NCI-H2029 treated with DMSO at 0.1 percent for 48 hours (cell line): ENCODE results near the gene CRY1.
A peak's percentile ranks its signal among the peaks of the same experiment; 100 is the strongest.
"Not testable (repeated sequence)": the region's sequence is repeated elsewhere in the genome, so short reads cannot be mapped to it uniquely, and the experiment has no call there.

Experiments
- DNase-seq: peaks from one replicate; lab custom pipeline; 2025; lab: John Stamatoyannopoulos, UW

The CRY1 gene

DNA sequence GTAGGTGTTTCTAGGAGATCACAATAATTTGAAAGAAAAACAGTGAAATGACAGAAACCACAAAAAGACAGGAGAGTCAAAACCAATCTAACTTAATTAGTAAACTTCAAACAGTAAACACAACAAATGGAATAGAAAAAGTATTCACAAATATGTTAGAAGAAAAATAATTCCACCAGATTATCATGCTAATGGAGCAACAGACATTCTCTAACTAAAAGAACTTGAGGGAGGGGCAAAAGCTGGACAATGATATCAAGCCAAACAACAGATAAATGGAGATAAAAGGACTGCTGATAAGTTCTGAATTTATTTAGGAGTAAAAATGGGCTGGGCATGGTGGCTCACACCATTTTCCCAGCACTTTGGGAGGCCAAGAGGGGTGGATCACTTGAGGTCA lies 28.7 kb downstream of the CRY1 start:
- DNase-seq: no peak

DNA sequence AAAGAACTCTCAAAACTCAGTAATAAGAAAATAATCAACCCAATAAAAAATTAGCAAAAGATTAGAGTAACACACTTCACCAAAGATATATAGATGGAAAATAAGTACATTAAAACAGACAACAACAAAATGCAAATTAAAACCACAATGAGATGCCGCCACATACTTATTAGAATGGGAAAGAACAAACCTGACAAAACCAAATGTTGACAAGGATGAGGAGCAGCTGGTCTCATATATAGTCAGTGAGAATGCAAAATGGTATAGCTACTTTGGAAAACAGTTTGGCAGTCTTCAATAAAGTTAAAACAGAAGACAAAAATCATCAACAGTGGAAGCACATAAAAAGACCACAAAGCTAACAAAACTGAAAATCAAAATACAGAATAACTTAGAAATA lies 29.1 kb downstream of the CRY1 start:
- no peak for DNase-seq

DNA sequence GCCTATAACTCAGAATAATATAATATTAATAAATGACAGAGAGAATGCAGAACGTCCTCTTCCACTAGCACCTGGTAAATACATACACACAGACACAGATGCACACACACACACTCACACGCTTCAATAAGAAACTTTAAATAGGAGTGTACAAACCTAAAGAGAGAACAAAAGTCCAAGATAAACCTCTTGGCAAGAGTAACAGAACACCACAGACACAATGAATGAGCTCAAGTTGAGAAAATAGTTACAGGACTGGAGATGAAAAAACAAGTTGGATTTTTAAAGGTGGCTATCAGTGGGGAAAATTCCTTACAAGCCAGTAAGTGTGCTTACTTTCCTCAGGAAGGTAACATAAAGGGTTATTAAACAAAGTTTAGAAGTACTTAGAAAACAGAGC lies 35.2 kb downstream of the CRY1 start:
- no peak for DNase-seq

DNA sequence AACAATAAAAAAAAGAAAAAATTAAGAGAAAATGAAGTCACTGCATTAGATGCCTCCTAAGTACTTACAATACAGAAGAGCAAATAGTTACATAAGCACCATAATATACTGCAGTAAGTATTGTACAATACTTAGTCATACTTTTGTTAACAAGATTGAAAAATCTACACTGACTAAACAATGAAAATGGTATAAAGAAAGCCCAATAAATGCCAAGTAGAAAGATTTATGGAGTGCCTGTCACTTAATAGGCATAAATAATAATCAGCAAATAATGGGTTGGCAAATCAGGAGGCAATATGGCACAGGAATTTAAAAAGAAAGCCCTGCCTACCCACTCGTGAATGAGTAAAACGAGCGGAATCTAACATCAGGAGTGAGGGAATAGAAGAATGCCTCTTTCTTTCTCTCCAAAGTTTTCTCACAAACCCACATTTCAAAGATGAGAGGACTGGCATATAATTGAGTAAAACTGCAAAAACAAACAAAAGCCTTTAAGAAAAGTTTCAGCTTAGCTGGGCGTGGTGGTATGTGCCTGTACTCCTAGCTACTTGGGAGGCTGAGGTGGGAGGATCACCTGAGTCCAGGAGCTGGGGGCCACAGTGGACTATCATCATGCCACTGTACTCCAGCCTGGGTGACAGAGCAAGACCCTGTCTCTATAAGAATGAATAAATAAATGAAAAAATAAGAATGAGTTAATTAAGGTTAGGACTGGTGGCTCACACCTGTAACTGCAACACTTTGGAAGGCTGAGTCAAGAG lies 36.1 kb downstream of the CRY1 start:
- DNase-seq: no peak

DNA sequence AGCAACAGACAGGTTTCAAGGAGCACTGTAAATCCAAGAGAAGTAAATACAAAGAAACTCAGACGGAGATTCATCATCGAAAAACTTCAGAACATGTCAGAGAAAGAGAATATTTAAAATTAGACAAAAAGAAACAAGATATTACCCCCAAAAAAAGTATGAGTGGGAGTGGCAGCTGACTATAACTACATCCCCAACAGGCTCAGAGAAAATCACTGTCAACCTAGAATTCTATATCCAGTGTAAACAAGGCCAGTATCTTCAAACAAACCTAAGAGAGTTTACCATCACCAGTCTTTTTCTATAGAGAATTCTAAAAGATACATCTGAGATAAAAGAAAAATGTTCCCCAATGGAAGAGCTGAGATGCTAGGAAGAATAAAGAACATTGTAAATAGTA lies 39.6 kb downstream of the CRY1 start:
- DNase-seq: no peak

DNA sequence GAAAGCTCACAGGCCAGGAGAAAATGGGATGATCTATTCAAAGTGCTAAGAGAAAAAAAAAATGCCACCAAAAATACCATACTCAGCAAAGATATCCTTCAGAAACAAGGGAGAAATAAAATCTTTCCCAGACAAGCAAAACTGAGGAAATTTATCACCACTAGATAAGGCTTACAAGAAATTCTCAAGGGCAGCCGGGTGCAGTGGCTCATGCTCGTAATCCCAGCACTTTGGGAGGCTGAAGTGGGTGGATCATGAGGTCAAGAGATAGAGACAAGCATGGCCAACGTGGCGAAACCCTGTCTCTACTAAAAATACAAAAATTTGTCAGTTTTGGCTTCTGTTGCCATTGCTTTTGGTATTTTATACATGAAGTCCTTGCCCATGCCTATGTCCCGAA lies 48.2 kb downstream of the CRY1 start:
- DNase-seq: no peak

DNA sequence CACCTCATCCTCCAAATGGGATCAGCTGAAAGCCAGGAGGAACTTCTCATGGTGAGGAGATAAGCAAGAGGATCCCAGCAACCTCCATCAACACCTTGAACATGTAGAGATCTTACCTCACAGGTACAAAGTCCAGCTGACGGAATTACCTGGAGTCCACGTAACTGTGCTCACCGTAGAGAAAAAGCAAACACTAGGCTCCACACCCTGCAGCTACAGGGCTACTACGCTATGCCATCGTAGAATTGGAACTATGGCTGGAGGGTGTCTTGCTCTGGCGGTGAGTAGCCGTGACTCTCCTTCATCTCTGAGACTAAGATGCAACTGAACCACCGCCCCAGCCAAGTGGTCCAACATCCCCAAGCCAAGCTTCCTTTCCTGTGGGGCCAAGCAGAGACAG lies 50.5 kb downstream of the CRY1 start:
- no peak for DNase-seq

DNA sequence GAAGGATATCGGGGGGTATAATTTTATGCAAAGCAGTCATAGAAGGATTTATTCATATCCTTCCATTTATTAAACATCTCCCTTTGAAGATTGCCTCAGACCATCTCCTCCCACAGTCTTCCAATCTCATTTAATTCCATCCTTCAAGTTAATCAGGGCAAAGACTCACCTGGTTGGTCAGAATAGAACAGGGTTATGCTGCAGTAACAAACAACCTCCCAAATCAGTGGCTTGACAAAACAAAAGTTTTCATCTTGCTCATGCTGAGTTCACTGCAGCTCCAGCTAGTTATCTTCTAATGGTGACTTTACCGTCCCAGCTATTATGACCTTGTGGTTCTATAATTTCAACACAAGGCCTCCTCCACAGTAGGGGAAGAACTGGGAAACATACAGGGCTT lies 57.6 kb downstream of the CRY1 start:
- DNase-seq: no peak

DNA sequence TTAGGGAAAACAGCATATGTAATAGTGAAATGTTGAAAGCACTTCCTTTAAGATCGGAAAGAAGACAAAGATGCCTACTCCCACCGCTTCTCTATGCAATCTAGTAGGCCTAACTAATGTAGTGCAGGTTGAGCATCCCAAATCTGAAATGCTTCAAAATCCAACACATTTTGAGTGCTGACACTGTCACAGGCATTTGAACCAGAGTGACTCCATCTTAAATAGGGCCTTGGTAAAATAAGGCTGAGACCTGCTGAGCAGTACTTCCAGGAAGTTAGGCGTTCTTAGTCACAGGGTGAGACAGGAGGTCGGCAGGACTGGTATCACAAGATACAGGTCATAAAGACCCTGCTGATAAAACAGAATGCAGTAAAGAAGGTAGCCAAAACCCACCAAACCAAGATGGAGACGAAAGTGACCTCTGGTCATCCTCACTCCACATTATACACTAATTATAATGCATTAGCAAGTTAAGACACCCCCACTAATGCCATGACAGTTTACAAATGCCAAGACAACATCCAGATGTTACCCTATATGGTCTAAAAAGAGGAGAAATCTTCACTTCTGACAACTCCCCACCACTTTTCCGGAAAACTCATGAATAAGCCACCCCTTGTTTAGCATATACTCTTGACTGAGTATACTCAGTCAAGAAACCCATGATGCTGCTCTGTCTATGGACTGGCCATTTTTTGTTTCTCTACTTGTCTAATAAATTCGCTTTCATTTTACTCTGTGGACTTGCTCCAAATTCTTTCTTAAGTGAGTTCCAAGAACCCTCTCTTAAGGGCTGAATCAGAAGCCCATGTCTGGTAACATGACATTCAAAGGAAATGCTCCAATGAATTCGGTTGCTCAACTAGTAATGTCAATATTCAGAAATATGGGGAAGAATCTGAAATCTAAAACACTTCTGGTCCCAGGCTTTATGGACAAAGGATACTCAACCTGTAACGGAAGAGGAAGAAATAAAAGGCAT lies 59.3 kb downstream of the CRY1 start:
- no peak for DNase-seq

DNA sequence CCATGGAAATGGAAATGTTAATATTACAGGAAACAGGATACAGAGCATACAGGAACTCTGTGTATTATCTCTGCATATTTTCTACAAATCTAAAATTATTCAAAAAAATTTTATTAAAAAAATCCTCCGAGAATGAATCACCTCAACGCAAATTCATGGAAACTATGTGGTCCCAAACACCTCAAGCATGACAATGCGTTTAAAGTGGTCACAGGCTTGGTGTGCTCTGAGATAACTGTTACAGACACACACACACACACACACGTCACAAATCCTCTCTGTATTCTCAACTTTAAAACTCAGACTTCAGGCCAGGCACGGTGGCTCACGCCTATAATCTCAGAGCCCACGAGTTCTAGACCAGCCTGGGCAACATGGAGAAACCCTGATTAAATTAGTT lies 61.1 kb downstream of the CRY1 start:
- no peak for DNase-seq

DNA sequence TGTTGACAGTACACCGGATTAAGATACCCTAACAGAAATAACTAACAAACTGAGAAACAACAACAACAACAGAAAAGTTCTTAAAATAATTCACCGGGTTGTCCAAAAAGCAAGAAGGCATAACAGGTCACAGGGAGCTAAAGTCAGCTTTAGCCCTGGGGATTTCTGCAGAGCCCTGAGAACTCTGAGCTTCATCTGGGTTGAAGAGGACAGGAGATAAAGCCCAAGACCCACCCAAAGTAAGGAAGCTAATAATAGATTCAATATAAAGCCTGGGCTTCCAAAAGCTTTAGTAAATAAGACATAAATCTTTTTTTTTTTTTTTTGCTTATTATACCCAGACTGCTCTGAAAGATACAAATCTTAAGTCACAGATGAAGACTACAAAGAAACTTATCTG lies 62.3 kb downstream of the CRY1 start:
- no peak for DNase-seq

DNA sequence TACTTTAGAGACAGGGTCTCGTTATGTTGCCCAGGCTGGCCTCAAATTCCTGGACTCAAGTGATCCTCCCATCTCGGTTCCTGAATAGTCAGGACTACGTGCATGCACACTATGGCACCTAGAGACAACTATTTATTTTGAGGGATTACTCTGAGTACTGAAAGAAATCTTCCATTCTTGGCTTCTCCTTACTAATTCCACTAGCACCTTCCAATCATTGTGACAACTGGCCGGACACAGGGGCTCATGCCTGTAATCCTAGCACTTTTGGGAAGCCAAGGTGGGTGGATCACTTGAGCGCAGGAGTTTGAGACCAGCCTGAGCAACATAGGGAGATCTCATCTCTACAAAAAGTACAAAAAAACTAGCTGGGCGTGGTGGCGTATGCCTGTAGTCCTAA lies 64.3 kb downstream of the CRY1 start:
- no peak for DNase-seq

DNA sequence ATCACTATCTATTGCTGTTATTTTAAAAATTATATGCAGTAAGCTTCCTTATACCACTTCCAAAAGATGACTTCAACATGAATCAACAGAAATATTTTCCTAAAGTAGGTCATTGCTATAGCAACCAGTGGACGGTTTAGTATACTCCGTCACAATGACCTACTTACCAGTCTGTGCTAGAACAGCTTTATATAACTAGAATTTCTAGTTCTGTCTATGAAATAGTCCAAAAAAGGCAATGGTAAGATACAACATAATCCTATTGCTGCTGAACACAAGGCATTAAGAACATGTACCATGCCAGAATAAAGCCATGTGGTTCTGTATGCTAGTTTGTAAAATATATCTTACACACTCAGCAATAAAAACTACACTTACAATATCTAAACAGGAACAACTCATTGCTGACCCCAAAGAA lies 65.7 kb downstream of the CRY1 start:
- DNase-seq: peak; percentile 68

DNA sequence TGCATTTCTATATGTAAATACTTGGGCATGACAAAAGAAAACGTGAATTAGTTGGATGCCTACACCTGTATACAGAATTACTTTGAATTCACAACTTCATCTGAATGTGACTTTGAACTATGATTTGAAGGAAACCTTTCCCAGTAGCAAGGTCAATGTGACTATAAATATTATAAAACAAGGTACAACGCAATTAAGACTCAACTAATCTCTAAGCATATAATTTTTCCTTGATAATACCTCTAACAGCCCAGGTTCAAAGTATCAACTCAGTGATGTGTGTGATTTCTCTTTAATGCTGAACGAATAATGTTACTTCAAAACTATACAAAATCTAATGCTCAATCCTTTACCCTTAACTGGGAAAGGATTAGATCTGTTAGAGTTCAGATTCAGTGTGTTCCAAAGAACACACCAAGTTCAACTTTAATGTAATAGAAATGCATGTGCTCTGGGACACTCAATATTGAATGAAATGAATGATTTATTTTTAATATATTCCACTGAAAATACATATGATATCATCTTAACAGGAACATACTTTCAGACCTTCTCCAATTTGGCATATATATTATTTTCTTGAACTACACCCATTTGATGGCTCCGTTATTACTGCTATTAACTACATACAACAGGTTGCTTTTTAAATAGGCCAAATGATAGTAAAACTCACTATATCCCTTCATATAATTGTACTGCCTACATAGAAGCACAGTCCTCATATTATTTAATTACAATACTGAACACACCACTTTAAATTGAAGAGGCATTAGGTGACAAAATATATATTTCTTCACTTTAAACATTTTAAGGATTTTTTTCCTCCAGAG lies 66.3 kb downstream of the CRY1 start:
- DNase-seq: no peak

DNA sequence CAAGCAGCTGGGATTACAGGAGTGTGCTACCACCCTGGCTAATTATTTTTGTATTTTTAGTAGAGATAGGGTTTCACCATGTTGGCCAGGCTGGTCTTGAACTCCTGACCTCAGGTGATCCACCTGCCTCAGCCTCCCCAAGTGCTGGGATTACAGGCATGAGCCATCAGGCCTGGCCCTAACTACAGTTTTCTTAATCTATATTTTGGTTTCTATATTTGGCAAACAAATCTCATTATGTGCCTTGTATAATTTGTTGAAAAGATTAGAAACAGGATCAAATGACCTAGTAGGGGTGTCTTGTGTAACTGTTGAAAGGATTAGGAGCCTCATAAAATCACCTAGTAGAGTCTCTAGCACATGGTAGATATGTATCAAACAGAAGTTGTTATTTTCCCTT lies 67.0 kb downstream of the CRY1 start:
- not testable (repeated sequence) for DNase-seq

DNA sequence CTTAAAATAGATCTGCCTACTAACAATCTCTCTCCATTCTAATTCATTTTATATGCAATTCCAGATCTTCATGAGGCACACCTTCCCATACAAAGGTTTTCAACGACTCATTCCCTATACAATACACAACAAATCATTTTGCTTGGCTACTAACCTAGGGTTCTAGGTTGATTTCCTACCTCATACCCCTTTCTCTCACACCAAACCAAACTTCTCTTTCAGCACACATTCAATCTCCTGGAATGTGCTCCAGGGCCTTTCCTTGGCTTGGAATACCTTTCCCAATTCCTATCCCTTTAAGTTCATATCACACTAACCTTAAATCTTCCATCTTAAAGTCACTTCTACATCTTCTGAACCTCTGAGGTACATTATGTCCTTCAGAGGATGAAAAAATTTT lies 67.7 kb downstream of the CRY1 start:
- no peak for DNase-seq

DNA sequence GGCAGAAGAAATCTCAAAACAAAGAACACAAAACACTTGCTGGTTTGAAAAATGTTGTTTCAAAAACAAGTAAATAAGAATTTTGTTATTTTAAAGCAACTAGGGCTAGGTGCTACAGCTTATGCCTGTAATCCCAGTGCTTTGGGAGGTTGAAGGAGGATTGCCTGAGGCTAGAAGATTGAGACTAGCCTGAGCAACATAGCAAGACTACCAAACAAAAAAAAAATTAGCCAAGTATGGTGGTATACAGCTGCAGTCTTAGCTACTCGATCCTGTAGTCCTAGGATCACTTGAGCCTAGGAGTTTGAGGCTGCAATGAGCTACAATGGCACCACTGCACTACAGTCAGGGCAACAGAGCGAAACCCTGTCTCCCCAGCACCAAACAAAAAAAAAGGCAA lies 73.8 kb downstream of the CRY1 start:
- DNase-seq: no peak

DNA sequence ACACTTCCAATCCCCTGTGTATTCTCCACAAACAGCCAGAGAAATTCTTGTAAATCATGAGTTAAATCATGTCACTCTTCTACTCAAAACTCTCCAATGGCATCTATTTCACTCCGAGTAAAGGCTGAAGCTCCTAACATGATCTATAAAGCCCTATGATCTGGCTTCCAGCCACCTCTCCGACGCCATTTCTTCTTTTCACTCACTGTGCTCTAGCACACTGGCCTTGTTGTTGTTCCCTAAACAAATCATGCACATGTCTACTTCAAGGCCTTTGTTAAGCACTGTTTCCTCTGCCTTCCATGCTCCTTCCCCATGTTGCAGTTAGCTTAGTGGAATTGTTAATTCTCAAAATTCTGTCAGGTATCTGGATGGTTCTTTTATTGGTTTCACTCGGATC lies 76.3 kb downstream of the CRY1 start:
- DNase-seq: no peak

DNA sequence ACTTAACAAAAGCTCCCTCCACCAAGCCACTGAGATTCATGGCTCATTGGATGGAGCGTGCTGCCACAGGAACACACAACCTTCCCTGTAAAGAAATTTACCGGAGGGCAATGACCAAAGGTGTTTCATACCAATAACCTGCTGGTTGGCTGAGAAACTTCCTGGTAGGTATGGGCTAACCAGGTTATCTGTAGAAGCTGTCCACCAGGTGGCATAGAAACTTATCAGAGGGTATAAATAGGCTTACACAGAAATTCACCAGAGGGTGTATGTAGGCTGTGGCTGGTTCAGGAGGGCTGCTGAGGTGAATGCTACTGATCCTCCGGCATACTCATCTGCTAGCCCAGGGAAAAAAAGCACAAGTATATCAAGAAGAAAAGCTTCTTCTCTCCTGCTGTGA lies 79.3 kb downstream of the CRY1 start:
- no peak for DNase-seq

DNA sequence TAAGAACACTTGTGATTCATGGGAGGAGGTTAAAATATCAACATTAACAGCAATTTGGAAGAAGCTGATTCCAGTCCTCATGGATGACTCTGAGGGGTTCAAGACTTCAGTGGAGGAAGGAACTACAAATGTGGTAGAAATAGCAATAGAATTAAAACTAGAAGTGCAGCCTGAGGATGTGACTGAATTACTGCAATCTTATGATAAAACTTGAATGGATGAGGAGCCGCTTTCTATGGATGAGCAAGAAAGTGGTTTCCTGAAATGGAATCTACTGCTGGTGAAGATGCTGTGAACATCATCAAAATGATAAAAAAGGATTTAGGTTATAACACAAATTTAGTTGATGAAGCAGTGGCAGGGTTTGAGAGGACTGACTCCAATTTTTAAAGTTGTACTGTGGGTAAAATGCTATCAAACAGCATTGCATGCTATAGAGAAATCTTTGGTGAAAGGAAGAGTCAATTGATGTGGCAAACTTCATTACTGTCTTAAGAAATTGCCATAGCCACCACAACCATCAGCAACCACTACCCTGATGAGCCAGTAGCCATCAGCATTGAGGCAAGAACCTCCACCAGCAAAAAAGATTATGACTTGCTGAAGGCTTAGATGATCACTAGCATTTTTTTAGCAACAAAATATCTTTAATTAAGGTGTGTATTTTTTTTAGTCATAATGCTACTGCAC lies 80.5 kb downstream of the CRY1 start:
- no peak for DNase-seq

DNA sequence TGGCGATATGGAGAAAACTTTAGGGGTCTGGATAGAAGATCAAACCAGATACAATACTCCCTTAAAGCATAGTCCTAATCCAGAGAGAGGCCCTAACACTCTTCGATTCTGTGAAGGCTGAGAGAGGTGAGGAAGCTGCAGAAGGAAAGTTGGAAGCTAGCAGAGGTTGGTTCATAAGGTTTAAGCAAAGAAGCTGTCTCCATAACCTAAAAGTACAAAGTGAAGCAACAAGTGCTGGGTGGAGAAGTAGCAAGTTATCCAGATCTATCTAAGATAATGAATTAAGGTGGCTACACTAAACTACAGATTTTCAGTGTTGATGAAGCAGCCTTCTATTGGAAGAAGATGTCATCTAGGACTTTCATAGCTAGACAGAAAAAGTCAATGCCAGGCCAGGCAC lies 81.8 kb downstream of the CRY1 start:
- no peak for DNase-seq

DNA sequence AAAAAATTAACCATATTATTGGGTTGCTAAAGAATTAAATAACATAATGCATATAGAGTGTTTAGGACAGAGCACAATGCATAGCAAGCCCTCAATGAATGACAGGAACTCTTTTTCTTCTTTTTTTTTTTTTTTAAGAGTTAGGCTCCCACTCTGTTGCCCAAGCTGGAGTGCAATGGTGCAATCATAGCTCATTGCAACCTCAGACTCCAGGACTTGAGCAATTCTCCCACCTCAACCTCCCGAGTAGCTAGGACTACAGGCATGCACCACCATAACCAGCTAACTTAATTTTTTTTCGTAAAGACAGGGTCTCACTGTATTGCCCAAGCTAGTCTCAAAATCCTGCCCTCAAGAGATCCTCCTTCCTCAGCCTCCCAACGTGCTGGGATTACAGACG lies 85.9 kb downstream of the CRY1 start:
- no peak for DNase-seq
